A204.1 (cell line): ENCODE data around the gene IL24.

ENCODE experiments used
- FAIRE-seq: peaks from 2 replicates; lab custom pipeline; 2012; peaks lifted over from hg19 to GRCh38; lab: Jason Lieb, UNC

IL24 gene

GRCh38 chr1:206953626-206954025 is 56.4 kb downstream of the IL24 start:
- no peak for FAIRE-seq
